Medulla oblongata (tissue), 1 donor: ENCODE data around the gene BICDL1.
A peak's percentile ranks its signal among the peaks of the same experiment; 100 is the strongest.

Experiments
- DNase-seq: peaks from one replicate; pipeline ENCODE4 v3.0.0-alpha.2; 2015; ENCODE audit errors: extremely low spot score

Gene BICDL1

GRCh38 chr12:120102189-120103043, 113.4 kb downstream of the BICDL1 start:
- no peak for DNase-seq

GRCh38 chr12:120103044-120103338, 114.0 kb downstream of the BICDL1 start:
- no peak for DNase-seq

- DNase-seq, result no peak
Observed at GRCh38 chr12:120103371-120103770, 114.3 kb downstream of the BICDL1 start.

GRCh38 chr12:120106151-120106550, 117.1 kb downstream of the BICDL1 start:
- no peak for DNase-seq

GRCh38 chr12:120109570-120110267, 120.7 kb downstream of the BICDL1 start:
- DNase-seq, result no peak

GRCh38 chr12:120110550-120111501, 121.8 kb downstream of the BICDL1 start:
- peak; percentile 78 for DNase-seq

GRCh38 chr12:120115066-120115465, 126.0 kb downstream of the BICDL1 start:
- DNase-seq, result no peak

- no peak for DNase-seq
Observed at GRCh38 chr12:120115692-120116440, 126.8 kb downstream of the BICDL1 start.

- DNase-seq, result no peak
Observed at GRCh38 chr12:120116441-120116791, 127.4 kb downstream of the BICDL1 start, which contains the start of gene RAB35. Gene RAB35, minus strand, starts transcription at chr12:120116753. Its CDS starts 103 bp downstream, at chr12:120116650.

- peak; percentile 91 for DNase-seq
Observed at GRCh38 chr12:120116792-120117651, 128.0 kb downstream of the BICDL1 start.

GRCh38 chr12:120117961-120118320, 128.9 kb downstream of the BICDL1 start:
- DNase-seq, result no peak

- DNase-seq, result no peak
Observed at GRCh38 chr12:120118321-120119061, 129.5 kb downstream of the BICDL1 start.

- DNase-seq, result peak; percentile 21
Observed at GRCh38 chr12:120119271-120119973, 130.4 kb downstream of the BICDL1 start.

GRCh38 chr12:120121343-120121742, 132.3 kb downstream of the BICDL1 start:
- no peak for DNase-seq

GRCh38 chr12:120121766-120122293, 132.8 kb downstream of the BICDL1 start:
- no peak for DNase-seq

- no peak for DNase-seq
Observed at GRCh38 chr12:120125029-120125428, 136.0 kb downstream of the BICDL1 start.

- peak; percentile 55 for DNase-seq
Observed at GRCh38 chr12:120125792-120126634, 137.0 kb downstream of the BICDL1 start.

GRCh38 chr12:120126635-120127005, 137.6 kb downstream of the BICDL1 start:
- DNase-seq, result peak; percentile 76
